NCI-H748 (cell line): ENCODE data around the gene EPO.
A peak's percentile ranks its signal among the peaks of the same experiment; 100 is the strongest.

Experiments used
- DNase-seq: peaks from one replicate; lab custom pipeline; 2025; ENCODE audit not compliant: unreplicated experiment; lab: John Stamatoyannopoulos, UW

The EPO gene

DNA sequence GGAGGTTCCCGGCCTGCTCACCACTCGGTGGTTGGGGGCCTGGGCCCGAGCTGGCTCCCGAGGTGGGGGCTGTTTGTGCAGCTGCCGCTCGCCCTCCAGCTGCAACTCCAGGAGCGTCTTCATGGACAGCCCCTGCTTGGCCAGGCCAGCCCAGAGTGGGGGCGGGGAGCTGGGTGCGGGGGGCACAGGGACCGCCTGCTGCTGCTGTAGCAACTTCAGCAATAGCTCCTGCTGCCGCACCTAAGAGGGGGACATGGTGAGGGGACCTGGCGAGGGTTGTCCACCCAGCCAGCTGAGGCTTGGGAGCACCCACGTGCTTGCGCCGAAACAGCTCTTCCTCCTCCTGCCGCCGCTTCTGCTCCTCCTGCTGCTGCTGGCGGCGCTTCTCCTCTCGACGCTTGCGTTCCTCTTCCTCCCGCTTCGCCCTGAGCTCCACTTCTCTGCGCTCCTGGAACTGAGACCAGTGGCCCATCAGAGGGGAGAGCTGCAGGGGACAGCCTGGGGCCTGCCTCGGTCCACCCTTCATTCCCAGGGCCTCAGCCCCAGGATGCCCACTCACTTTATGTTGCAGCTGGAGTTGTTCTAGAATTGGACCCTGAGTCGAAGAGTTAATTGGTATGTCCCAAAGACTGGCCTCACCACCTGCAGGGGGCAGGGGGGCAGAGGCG, 37.1 kb upstream of the EPO start:
- no peak for DNase-seq

DNA sequence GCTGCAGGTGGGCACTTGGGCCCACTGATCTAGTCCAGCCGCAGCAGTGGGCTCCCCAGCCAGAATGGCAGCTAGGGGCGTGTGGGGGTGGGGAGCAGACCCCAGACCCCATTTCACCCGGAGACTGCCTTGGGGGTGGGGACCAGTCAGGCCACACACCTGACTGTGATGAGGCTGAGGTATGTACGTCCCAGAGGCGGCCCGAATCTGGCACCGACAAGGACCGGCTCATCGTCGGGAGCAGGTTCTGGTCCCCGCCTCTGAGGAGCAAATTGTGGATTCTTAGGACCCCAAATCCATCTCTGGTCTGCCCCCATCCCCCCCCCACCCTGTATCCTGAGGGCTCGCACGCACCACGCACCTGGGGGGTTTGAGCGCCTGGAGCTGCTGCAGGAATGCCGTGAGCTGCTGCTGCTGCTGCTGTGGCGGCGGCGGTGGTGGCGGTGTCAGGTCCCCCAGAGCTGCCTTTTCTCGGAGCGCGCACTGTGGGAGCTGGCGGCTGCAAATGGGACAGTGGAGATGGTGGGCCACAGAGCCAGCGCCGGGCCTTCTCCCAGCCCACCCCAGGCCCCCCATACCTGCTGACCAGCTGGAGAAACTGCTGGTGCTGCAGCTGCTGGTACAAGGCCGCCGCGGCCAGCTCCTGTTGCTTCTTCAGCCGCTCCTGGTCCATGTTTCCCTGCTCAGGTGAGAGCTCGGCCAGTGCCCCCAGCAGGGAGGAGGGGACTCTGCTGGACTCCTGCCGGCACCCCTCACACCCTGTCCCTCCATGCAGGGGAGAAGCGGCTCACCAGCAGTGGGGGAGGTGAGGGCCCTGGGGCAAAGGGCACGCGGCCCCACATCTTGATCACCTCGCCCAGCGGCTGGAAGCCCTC, 36.4 kb upstream of the EPO start:
- DNase-seq = no peak

- DNase-seq = no peak
Measured at GRCh38 chr7:100684534-100685042, 35.7 kb upstream of the EPO start.

DNA sequence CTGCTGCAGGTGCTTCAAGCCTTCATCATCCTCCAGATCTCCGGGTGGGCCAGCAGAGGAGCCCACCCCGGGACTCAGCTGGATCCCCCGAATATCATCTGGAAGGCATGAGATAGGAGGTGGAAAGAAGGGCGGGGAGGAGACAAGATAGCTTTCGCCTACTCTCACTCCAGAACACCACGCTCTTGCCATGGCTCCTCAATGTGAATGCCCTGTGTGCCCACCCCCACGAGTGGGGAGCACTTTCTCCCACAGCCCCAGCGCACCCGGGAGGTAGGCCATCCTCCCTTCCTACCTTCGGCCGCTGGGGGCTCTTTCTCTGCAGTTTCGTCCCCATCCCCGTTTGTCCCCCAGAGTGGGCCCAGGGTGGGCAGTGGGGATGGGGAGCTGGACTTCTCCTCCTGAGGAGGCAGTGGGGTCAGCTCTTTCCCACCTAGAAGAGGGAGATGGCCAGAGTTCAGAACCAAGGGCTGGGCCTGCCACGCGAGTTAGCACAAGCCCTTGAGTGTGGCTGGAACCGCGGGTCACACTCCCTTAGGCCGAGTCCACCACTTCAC, 35.1 kb upstream of the EPO start:
- DNase-seq = no peak

DNA sequence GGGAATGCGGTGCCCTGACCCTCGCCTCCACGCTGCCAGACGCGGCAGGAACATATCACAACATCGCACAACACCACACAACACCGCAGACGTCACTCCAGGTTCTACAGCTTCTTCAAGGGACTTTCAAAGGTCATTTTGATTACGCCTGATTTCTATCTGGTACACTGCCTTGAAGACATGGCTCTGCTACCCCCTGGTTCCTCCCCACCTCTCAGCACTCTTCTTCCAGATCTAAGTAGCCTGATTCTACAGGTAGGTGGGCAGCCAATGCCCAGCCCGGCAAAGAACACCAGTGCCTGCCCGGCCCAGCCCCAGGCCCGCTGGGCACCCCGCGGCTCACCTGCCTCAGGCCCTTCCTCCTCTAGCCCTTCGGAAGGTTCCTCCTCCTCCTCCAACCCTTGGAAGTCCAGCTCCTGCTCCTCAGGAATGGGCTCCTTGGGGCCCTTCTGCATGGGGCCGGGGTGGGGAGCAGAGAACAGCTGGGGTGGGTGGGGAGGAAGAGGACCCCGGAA, 34.6 kb upstream of the EPO start:
- no peak for DNase-seq

- DNase-seq = no peak
Measured at GRCh38 chr7:100686201-100686821, 34.0 kb upstream of the EPO start.

DNA sequence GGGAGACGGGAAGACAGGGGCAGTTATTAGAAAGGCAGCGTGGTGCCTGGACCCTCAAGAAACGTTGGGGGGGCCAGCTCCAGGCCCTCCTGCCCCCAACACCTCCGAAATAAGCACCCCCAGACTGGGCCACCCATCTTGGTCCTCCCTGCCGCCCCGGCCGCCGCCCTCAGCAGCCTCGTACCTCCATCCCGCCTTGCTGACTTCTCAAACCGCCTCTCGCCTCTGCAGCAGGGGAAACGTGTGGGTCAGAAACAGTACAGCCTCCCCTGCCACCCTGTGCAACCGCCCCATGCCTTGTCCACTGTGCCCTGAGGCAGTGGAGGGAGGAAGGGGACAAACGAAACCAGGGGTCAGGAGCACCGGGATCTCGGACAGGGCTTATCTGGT, 33.5 kb upstream of the EPO start:
- no peak for DNase-seq

- no peak for DNase-seq
Measured at GRCh38 chr7:100687261-100687660, 33.0 kb upstream of the EPO start.

DNA sequence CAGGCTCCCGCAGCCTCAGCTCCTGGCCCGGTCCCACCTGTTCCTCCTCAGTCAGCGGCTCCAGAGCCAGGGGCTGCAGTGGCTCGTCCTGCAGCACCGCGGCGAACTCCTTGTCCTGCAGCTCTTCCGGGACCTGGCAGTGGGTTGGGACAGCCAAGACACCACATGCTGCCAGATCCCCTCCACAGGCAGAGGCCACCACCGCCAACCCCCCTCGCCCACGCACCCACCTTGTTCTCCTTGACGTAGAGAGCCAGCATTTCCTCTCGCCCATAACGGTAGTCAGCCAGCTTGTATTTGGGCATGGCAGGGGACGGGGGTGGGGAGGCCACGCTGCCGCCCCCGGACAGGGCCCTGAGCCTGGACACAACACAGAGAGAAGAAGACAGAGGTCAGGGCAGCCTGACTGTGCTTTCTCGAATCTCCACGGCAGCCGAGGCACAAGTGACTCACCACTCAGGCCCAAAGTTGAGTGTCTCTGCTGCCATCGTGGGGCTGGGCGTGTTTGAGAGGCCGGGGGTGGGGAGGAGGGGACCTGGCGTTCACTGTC, 32.4 kb upstream of the EPO start:
- DNase-seq = no peak

GRCh38 chr7:100688326-100688860, 31.9 kb upstream of the EPO start:
- DNase-seq = no peak

DNA sequence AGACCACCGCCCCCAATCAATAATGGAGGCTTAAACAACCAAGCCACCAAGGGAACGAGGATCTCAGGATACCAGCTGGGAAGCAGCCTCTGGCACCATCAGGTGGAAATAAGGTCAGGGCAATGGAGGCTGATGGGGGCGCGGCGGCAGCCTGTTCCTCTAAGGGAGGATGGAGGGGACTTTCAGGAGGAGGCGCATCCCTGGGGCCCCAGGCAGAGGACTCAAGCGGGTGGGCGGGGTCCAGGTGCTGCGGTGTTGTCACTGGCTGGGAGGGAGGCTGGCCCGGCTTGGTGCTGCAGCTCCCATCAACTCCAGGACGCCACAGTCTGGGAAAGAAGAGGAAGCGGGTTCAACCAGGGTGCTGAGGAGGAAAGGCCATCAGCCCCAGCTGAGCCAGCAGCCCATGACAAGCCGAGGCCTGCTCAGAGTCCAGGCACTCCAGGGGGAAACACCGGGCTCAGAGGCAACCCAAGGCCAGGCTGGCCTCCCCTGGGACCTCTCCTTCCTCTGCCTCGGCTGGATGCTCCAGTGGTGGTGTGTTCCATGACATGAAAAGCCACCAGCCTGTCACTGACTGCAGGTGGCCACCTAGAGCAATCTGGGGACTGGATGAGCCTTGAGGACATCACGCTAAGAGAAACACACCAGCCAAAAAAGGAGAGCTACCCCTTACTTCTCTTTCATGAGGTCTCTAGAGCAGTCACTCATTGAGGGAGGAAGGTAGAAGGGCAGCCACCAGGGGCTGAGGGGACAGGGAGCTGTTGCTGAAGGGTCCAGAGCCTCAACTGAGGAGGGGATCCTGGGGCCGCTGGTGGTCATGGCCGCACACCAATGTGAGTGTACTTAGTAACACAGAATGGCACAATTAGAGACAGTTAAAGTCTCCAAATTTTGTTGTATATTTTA, 30.8 kb upstream of the EPO start:
- DNase-seq = no peak

DNA sequence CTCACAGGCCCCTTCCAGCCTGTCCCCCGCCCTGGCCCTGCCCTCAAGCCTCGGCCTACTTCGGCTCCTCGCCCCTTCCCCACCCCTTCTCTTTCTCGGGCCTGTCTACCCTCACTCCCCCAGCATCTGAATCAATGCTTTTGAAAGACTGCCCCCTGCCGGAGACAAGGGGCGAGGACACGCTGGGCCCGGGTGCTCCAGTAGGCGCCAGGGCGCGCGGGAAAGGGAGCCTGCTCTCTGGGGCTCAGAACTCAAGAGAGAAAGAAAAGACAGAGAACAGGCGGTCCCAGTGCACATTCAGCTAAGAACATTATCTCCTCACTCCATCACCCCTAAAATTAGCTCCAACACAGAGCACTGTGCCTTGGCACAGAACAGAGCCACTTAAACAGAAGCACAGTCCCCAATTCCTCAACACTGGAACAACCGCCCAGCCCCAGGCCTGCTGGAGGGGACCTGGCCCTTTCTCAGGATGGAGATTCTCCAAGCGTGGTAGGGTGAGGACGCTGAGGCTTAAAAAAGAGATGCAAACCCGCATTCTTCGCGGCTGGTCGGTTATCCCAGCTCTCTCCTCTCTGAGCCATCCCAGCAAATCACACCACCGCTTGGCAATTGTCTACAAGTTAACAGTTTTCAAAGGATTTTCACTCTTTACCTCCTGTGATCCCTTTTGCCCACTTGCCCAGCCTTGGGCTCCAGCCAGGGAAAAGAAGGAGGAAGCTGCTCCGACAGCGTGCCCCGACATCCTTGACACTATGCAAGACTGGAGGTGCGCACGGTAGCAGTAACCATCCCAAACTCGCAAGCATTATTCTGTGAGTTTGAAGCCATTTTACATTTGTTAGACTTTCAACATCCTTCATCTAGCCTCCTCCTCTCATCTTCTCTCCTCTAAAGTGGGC, 28.3 kb upstream of the EPO start:
- DNase-seq = peak; percentile 71

DNA sequence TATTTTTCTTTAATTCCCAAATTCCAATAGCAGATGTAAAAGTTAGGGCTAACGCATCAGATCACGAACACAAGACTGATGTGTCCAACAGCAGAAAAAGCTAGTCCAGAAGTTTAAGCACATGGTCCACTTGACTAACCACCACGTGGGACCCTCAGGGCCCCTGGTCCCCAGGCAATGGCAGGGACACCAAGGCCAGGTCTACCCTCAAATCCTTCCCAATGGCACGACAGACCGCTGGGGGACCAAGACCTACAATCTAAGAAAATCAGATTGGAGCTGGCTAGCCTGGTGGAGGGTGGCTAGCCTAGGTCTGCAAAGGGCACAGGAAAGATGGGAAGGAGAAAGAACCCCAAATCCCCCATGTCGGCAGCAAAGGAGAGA, 27.7 kb upstream of the EPO start:
- DNase-seq = no peak

GRCh38 chr7:100693312-100694097, 26.8 kb upstream of the EPO start:
- peak; percentile 56 for DNase-seq

GRCh38 chr7:100694098-100694745, 26.0 kb upstream of the EPO start, which contains the start of gene GIGYF1:
GIGYF1 (minus strand) TSS chr7:100694250; CDS start chr7:100688238, 6,012 bp downstream.
- peak; percentile 83 for DNase-seq

DNA sequence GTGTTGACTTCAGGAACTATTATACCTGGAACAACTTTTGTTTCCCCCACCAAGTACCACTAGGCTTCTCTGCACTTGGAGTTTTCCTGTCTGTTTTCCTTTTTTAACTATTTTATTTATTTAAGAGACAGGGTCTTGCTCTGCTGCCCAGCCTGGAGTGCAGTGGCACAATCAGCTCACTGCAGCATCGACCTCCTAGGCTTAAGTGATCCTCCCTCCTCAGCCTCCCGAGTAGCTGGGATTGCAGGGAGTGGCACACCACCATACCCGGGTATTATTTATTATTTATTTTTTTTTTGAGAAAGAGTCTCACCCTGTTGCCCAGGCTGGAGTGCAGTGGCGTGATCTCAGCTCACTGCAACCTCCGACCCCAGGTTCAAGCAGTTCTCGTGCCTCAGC, 24.1 kb upstream of the EPO start:
- DNase-seq = no peak

DNA sequence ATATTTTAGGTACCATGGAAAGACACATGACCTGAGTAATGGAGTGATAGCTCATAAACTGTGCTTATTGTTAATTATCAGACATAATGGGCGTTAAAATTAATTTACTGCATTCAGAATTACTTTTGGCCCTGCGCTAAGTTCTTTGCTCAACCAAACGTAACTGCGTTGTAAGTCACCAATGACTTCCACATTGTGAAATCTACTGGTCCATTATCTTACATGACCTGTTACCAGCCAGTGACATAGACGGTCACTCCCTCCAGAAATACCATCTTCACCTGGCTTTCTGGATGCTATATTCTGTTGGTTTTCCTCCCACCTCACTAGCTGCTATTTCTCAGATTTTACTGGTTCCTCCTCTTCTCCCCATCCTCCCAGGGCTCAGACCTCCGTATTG, 21.2 kb upstream of the EPO start:
- DNase-seq = no peak
